SJSA1 (cell line): ENCODE results near the gene RNF17. TPM values are rescaled to one million over a fixed set of nuclear protein-coding genes. Genes with fewer than 3 reads are reported as not detected.

Experiments used
- DNase-seq, 2 experiments: peaks; one replicate each; pipeline ENCODE4 v3.0.0-alpha.2; 2015 to 2020; ENCODE audit warnings: low spot score in 2 of 2, low read depth in 1 of 2
- H3K27ac ChIP-seq: fragments of 250-450 bp; sonication (Bioruptor Pico); 2 replicates; pipeline ENCODE4 v1.5.1; 2020; ENCODE audit warnings: mild to moderate bottlenecking, moderate library complexity
- H3K27me3 ChIP-seq: fragments of 250-450 bp; sonication (Bioruptor Pico); replicated peaks from 2 replicates; pipeline ENCODE4 v1.5.1; 2020; ENCODE audit warnings: mild to moderate bottlenecking, moderate library complexity
- H3K36me3 ChIP-seq: fragments of 250-450 bp; sonication (Bioruptor Pico); 2 replicates; pipeline ENCODE4 v1.5.1; 2020; ENCODE audit warnings: mild to moderate bottlenecking
- H3K4me1 ChIP-seq: fragments of 250-450 bp; sonication (Bioruptor Pico); replicated peaks from 2 replicates; pipeline ENCODE4 v1.6.1; 2021; ENCODE audit warnings: mild to moderate bottlenecking
- H3K4me3 ChIP-seq: fragments of 250-450 bp; sonication (Bioruptor Pico); 2 replicates; pipeline ENCODE4 v1.5.1; 2020; ENCODE audit warnings: mild to moderate bottlenecking
- H3K9me3 ChIP-seq: fragments of 250-450 bp; sonication (Bioruptor Pico); replicated peaks from 2 replicates; pipeline ENCODE4 v1.5.1; 2020; ENCODE audit warnings: mild to moderate bottlenecking
- total RNA-seq: library from RNA; depleted of rRNA; stranded (reverse); fragments of >200 nt; shearing (Covaris generic); gene quantifications from 2 replicates; pipeline ENCODE4 v1.2.3, GENCODE V29; 2014

The RNF17 gene
- total RNA-seq, 1 experiment from 2014 or later: not detected

GRCh38 chr13:24900507-24900906 lies 136.5 kb downstream of the RNF17 start:
- Histone ChIP-seq H3K27ac (no peak overlapping the region), H3K36me3 (peaks cover 31% of the 10 kb centered on the region), H3K4me3 (no peak overlapping the region), H3K27me3 (no peaks in the 10 kb centered on the region), H3K9me3 (no peaks in the 10 kb centered on the region), H3K4me1 (no peaks in the 10 kb centered on the region)
- no peak for DNase-seq

- Histone ChIP-seq H3K27ac (no peak overlapping the region), H3K9me3 (no peaks in the 10 kb centered on the region), H3K4me3 (no peak overlapping the region), H3K27me3 (no peaks in the 10 kb centered on the region), H3K36me3 (peaks cover 39% of the 10 kb centered on the region), H3K4me1 (no peaks in the 10 kb centered on the region; the same call in 1 of the 2 replicates)
- no peak for DNase-seq
Measured at GRCh38 chr13:24905242-24905641, 141.3 kb downstream of the RNF17 start.

GRCh38 chr13:24906268-24906667 lies 142.3 kb downstream of the RNF17 start:
- Histone ChIP-seq H3K9me3 (no peaks in the 10 kb centered on the region), H3K27ac (no peak overlapping the region), H3K27me3 (no peaks in the 10 kb centered on the region), H3K4me3 (no peak overlapping the region), H3K4me1 (peaks cover 10% of the 10 kb centered on the region), H3K36me3 (peaks cover 38% of the 10 kb centered on the region)
- DNase-seq: no peak

GRCh38 chr13:24910502-24911132 lies 146.6 kb downstream of the RNF17 start:
- peaks cover 33% of the 10 kb centered on the region for H3K36me3 ChIP-seq
- H3K4me1 ChIP-seq: peaks cover 17% of the 10 kb centered on the region
- H3K4me3 ChIP-seq: no peak overlapping the region
- no peaks in the 10 kb centered on the region for H3K27me3 ChIP-seq
- H3K27ac ChIP-seq: peak overlapping the region; percentile 59
- DNase-seq: no peak
- H3K9me3 ChIP-seq: no peaks in the 10 kb centered on the region

GRCh38 chr13:24911133-24911908 lies 147.4 kb downstream of the RNF17 start:
- peaks cover 26% of the 10 kb centered on the region for H3K36me3 ChIP-seq
- peaks cover 21% of the 10 kb centered on the region for H3K4me1 ChIP-seq
- DNase-seq: peak in 1 of 2 experiments; percentile 35
- peak overlapping the region; percentile 59 for H3K27ac ChIP-seq
- no peaks in the 10 kb centered on the region for H3K9me3 ChIP-seq
- H3K27me3 ChIP-seq: no peaks in the 10 kb centered on the region
- no peak overlapping the region for H3K4me3 ChIP-seq

- Histone ChIP-seq H3K27ac (no peak overlapping the region), H3K36me3 (peaks cover 7% of the 10 kb centered on the region; the same call in 1 of the 2 replicates), H3K9me3 (no peaks in the 10 kb centered on the region), H3K4me1 (peaks cover 16% of the 10 kb centered on the region), H3K4me3 (no peak overlapping the region), H3K27me3 (no peaks in the 10 kb centered on the region)
- DNase-seq: no peak
Measured at GRCh38 chr13:24916464-24916863, 152.5 kb downstream of the RNF17 start.

- H3K4me1 ChIP-seq: peaks cover 12% of the 10 kb centered on the region; the same call in 1 of the 2 replicates
Measured at GRCh38 chr13:24921003-24921402, 157.0 kb downstream of the RNF17 start.

GRCh38 chr13:24921881-24922280 lies 157.9 kb downstream of the RNF17 start:
- H3K4me1 ChIP-seq: peaks cover 4% of the 10 kb centered on the region; the same call in 1 of the 2 replicates
- peak overlapping the region; percentile 75 for H3K4me3 ChIP-seq
- DNase-seq: no peak
- no peak overlapping the region for H3K27ac ChIP-seq
- no peaks in the 10 kb centered on the region for H3K9me3 ChIP-seq
- H3K27me3 ChIP-seq: no peaks in the 10 kb centered on the region
- H3K36me3 ChIP-seq: no peaks in the 10 kb centered on the region

More at GRCh38 chr13:24921003-24921402, 157.0 kb downstream of the RNF17 start:
- Histone ChIP-seq H3K27ac (no peak overlapping the region), H3K27me3 (no peaks in the 10 kb centered on the region), H3K9me3 (no peaks in the 10 kb centered on the region), H3K36me3 (no peaks in the 10 kb centered on the region), H3K4me3 (no peak overlapping the region)
- DNase-seq: no peak

DNA sequence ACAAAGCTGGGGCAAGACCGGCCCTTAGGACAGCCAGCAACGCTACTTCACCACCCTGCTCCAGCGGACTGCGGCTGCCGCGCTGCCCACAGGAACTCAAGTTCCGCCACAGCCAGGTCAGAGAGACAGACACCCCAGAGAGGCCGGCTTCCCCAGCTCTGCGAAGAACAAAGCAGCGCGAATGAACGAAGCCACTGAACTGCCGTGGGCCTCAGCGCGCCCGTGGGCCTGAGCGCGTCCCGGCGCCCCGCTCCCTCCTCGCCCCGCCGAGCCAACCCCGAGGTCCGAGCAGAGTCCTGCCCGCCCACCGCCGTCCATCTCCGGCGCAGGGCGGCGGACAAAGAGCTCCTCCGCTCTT lies 158.4 kb downstream of the RNF17 start:
- peak overlapping the region; percentile 75 for H3K4me3 ChIP-seq
- H3K27ac ChIP-seq: peak overlapping the region; percentile 90
- H3K36me3 ChIP-seq: no peaks in the 10 kb centered on the region
- no peaks in the 10 kb centered on the region for H3K27me3 ChIP-seq
- no peak for DNase-seq
- 0 out of 2 replicates have a peak, but pooled peaks cover 3% of the 10 kb centered on the region for H3K4me1 ChIP-seq
- no peaks in the 10 kb centered on the region for H3K9me3 ChIP-seq

GRCh38 chr13:24922745-24923591 lies 159.0 kb downstream of the RNF17 start:
- H3K27ac ChIP-seq: peak overlapping the region; percentile 90
- peak overlapping the region; percentile 75 for H3K4me3 ChIP-seq
- peak; percentile 94 to 95 for DNase-seq
- no peaks in the 10 kb centered on the region for H3K27me3 ChIP-seq
- H3K4me1 ChIP-seq: 0 out of 2 replicates have a peak, but pooled peaks cover 3% of the 10 kb centered on the region
- H3K36me3 ChIP-seq: no peaks in the 10 kb centered on the region
- no peaks in the 10 kb centered on the region for H3K9me3 ChIP-seq

DNA sequence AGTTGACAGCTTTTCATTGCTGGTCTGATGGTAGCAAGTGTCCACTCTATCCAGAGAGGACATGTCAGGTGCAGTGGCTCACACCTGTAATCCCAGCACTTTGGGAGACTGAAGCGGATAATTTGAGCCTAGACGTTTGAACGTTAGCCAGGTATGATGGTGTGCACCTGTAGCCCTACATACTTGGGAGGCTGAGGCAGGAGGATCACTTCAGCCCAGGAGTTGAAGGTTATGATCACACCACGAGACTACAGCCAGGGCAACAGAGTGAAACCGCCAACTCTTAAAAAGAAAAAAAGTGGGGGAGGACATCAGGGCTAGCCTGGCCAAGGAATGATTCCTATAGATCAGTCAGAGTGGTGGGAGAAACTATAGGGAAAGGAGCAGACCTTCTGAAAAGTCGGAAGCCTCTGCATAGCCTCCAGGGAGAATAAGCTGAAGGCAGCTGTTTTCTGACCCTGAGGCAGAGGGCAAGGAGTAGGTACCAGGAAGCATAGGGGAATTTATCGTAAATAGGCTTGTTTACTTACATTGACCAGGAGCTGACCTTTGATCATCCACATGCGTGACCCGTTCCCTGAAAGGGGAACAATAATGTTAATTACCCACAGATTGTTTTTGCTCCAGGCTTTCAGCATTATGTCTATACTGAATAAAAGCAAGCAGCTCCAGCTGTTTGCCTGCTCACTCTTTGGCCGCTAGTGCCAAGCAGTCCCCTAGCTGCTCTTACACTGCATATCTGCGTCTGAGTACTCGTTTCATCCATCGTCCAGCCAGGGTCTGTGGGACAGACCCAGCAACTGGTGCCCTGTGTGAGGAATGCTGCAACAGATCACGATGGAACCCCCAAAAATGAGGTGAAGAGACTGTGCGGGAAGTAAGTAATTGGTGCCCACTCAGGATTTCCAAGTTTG lies 161.6 kb downstream of the RNF17 start:
- H3K27ac ChIP-seq: no peak overlapping the region

GRCh38 chr13:24927810-24928404 lies 163.9 kb downstream of the RNF17 start:
- H3K36me3 ChIP-seq: no peaks in the 10 kb centered on the region
- DNase-seq: no peak
- H3K27ac ChIP-seq: no peak overlapping the region
- no peaks in the 10 kb centered on the region for H3K9me3 ChIP-seq
- H3K4me1 ChIP-seq: 0 out of 2 replicates have a peak, but pooled peaks cover 3% of the 10 kb centered on the region
- H3K4me3 ChIP-seq: no peak overlapping the region
- peaks cover 20% of the 10 kb centered on the region for H3K27me3 ChIP-seq

More for the DNA sequence above, 161.6 kb downstream of the RNF17 start:
- Histone ChIP-seq H3K9me3 (no peaks in the 10 kb centered on the region), H3K36me3 (no peaks in the 10 kb centered on the region), H3K27me3 (peaks cover 4% of the 10 kb centered on the region; the same call in 1 of the 2 replicates), H3K4me3 (no peak overlapping the region), H3K4me1 (0 out of 2 replicates have a peak, but pooled peaks cover 3% of the 10 kb centered on the region)
- no peak for DNase-seq
